Upper lobe of left lung (tissue), 6 donors: ENCODE data around the gene PSTK. TPM values are rescaled to one million over a fixed set of nuclear protein-coding genes. Genes with fewer than 3 reads are reported as not detected.

Experiments used
- ATAC-seq, 2 donors: fragments of 200-7000 bp; cut with Tn5 transposase; one replicate each; pipeline ENCODE4 v1.9.1; 2022; ENCODE audit warnings: mild to moderate bottlenecking in 2 of 2, moderate library complexity in 2 of 2; ENCODE audit not compliant: low FRiP score in 2 of 2
- DNase-seq, 2 donors: peaks; one replicate each; pipeline ENCODE4 v3.0.0-alpha.2; 2019 to 2020
- H3K27ac ChIP-seq, 4 donors: fragments of 200-600 bp; sonication (generic); one replicate each; pipeline ENCODE4 v1.5.1; 2016 to 2019
- H3K27me3 ChIP-seq, 4 donors: fragments of 200-600 bp; sonication (generic); one replicate each; pipeline ENCODE4 v1.5.1; 2017 to 2019
- H3K36me3 ChIP-seq, 4 donors: fragments of 200-600 bp; sonication (generic); one replicate each; pipeline ENCODE4 v1.5.1; 2016 to 2019
- H3K4me1 ChIP-seq, 4 donors: fragments of 200-600 bp; sonication (generic); one replicate each; pipeline ENCODE4 v1.5.1; 2018 to 2019
- H3K4me3 ChIP-seq, 4 donors: fragments of 200-600 bp; sonication (generic); one replicate each; pipeline ENCODE4 v1.5.1; 2017 to 2019; ENCODE audit warnings: mild to moderate bottlenecking in 2 of 4, moderate library complexity in 1 of 4
- H3K9me3 ChIP-seq, 4 donors: fragments of 200-600 bp; sonication (generic); one replicate each; pipeline ENCODE4 v1.5.1; 2018 to 2019
- CTCF ChIP-seq, 6 experiments: fragments of 450-650 bp in 4 of 6; fragments of 200-600 bp in 2 of 6; sonication (generic) in 2 of 6; IDR thresholded peaks; one replicate each; pipeline ENCODE4 v1.5.1; 2016 to 2019; ENCODE audit warnings: antibody characterized with exemption in 6 of 6
- EP300 ChIP-seq, 4 donors: sonication (generic); formaldehyde crosslinking; IDR thresholded peaks; one replicate each; pipeline ENCODE4 v1.5.1; 2017; ENCODE audit warnings: antibody characterized with exemption in 4 of 4, control low read depth in 2 of 4
- POLR2A ChIP-seq, 4 donors: fragments of 450-650 bp; IDR thresholded peaks; one replicate each; pipeline ENCODE4 v1.5.1; 2016 to 2017; ENCODE audit warnings: antibody characterized with exemption in 4 of 4, mild to moderate bottlenecking in 2 of 4
- POLR2AphosphoS5 ChIP-seq, 2 donors: sonication (generic); formaldehyde crosslinking; IDR thresholded peaks; one replicate each; pipeline ENCODE4 v1.5.1; 2017; ENCODE audit warnings: antibody characterized with exemption in 2 of 2
- WGBS, 2 donors: methylation state at CpG; one replicate each; pipeline ENCODE4 v1.1.5; 2017 to 2018; 5-methylcytosine and 5-hydroxymethylcytosine counted together
- total RNA-seq, 6 donors: library from RNA; depleted of rRNA in 4 of 6; stranded (reverse); fragments of >200 nt in 4 of 6; gene quantifications; one replicate each; pipeline versions ENCODE4 v1.1.0 to v1.2.1, GENCODE V29; 2016 to 2021
- donor health status: DM: no; HTN: no; CAD: no; lungs with moderate emphysema.
- donor health status: DM: no; HTN: yes; CAD: no; lungs with severe emphysema.

Gene PSTK
- 1 to 10 TPM; 1.4 to 6.2 (median 3.7) TPM for total RNA-seq

- WGBS, 2 donors: 2 to 4% methylated on average over 10 to 47 of the region's 73 CpGs
These were observed at the start of gene PSTK for GRCh38 chr10:122980209-122981065. PSTK (plus strand) TSS chr10:122980401; CDS start chr10:122980480, 79 bp downstream.

GRCh38 chr10:122931088-122931906, 48.9 kb upstream of the PSTK start:
- Histone ChIP-seq H3K27me3 (no peaks in the 10 kb centered on the region), H3K36me3 (peaks cover 0 to 12% (median 0%) of the 10 kb centered on the region in 4 donors), H3K4me3 (no peak overlapping the region), H3K4me1 (no peaks in the 10 kb centered on the region), H3K9me3 (no peaks in the 10 kb centered on the region), H3K27ac (no peak overlapping the region)
- TF ChIP-seq POLR2A (IDR thresholded peaks at IDR 0.05) (no peak), CTCF (IDR thresholded peaks at IDR 0.05) (no peak), POLR2AphosphoS5 (IDR thresholded peaks at IDR 0.05) (no peak), EP300 (IDR thresholded peaks at IDR 0.05) (no peak)
- ATAC-seq: no peak
- 67 to 69% methylated on average over 6 of the region's 6 CpGs for WGBS, 2 donors
- no peak for DNase-seq

More at GRCh38 chr10:122980209-122981065, at the start of gene PSTK:
- H3K4me3 ChIP-seq: peak within 1 kb of the TSS; percentile 42 to 90 (median 72)
- ATAC-seq: peak; percentile 99
- TF ChIP-seq POLR2AphosphoS5 (IDR thresholded peaks at IDR 0.05): peak; percentile 77 to 82
- peak in 2 of 4 donors; percentile 69 to 78 for TF ChIP-seq POLR2A (IDR thresholded peaks at IDR 0.05)
- peak; percentile 95 to 100 (median 99) for TF ChIP-seq CTCF (IDR thresholded peaks at IDR 0.05)
- peak in 1 of 4 donors; percentile 29 for TF ChIP-seq EP300 (IDR thresholded peaks at IDR 0.05)
- H3K9me3 ChIP-seq: no peaks in the 10 kb centered on the region
- peak; percentile 89 to 96 for DNase-seq
- no peaks in the 10 kb centered on the region for H3K27me3 ChIP-seq
- H3K27ac ChIP-seq: peak within 1 kb of the TSS; percentile 87 to 96 (median 94)
- peaks cover 0 to 4% (median 0%) of the 10 kb centered on the region in 4 donors for H3K36me3 ChIP-seq
- peaks cover 10 to 16% (median 13%) of the 10 kb centered on the region in 4 donors for H3K4me1 ChIP-seq

GRCh38 chr10:122939133-122939855, 40.9 kb upstream of the PSTK start:
- Histone ChIP-seq H3K27ac (no peak overlapping the region), H3K4me3 (no peak overlapping the region), H3K27me3 (no peaks in the 10 kb centered on the region), H3K4me1 (no peaks in the 10 kb centered on the region), H3K36me3 (peaks cover 3 to 38% (median 14%) of the 10 kb centered on the region in 4 donors), H3K9me3 (no peaks in the 10 kb centered on the region)
- WGBS, 2 donors: 96 to 97% methylated on average over 1 of the region's 1 CpG
- DNase-seq (no peak), ATAC-seq (no peak)
- TF ChIP-seq CTCF (IDR thresholded peaks at IDR 0.05): no peak
- no peak for TF ChIP-seq EP300 (IDR thresholded peaks at IDR 0.05)
- no peak for TF ChIP-seq POLR2AphosphoS5 (IDR thresholded peaks at IDR 0.05)
- TF ChIP-seq POLR2A (IDR thresholded peaks at IDR 0.05): no peak

GRCh38 chr10:122939856-122940543, 40.2 kb upstream of the PSTK start:
- peaks cover 3 to 36% (median 14%) of the 10 kb centered on the region in 4 donors for H3K36me3 ChIP-seq
- H3K4me3 ChIP-seq: no peak overlapping the region
- no peak for DNase-seq
- TF ChIP-seq CTCF (IDR thresholded peaks at IDR 0.05): no peak
- no peak for TF ChIP-seq EP300 (IDR thresholded peaks at IDR 0.05)
- TF ChIP-seq POLR2AphosphoS5 (IDR thresholded peaks at IDR 0.05): no peak
- no peak for TF ChIP-seq POLR2A (IDR thresholded peaks at IDR 0.05)
- no peaks in the 10 kb centered on the region for H3K9me3 ChIP-seq
- H3K4me1 ChIP-seq: no peaks in the 10 kb centered on the region
- ATAC-seq: no peak
- WGBS, 2 donors: 73 to 80% methylated on average over 1 of the region's 1 CpG
- H3K27me3 ChIP-seq: no peaks in the 10 kb centered on the region
- H3K27ac ChIP-seq: no peak overlapping the region
